Astrocyte (in vitro differentiated cells and primary cell): ENCODE data around the gene OSGEP. TPM values are rescaled to one million over a fixed set of nuclear protein-coding genes. Genes with fewer than 3 reads are reported as not detected.
"Not testable (repeated sequence)": the region's sequence is repeated elsewhere in the genome, so short reads cannot be mapped to it uniquely, and the experiment has no call there.

ENCODE experiments used
- DNase-seq: peaks from one replicate; pipeline ENCODE4 v3.0.0-alpha.2; 2010; ENCODE audit warnings: low read depth
- FAIRE-seq: peaks from 2 replicates; lab custom pipeline; 2011; peaks lifted over from hg19 to GRCh38; lab: Jason Lieb, UNC
- H2AFZ ChIP-seq: 2 replicates; pipeline ENCODE4 v1.6.0; 2012; ENCODE audit warnings: low read depth, low read length, inconsistent platforms
- H3K27ac ChIP-seq: 2 replicates; pipeline ENCODE4 v1.5.1; 2011; ENCODE audit warnings: low read depth, low read length, inconsistent platforms
- H3K27me3 ChIP-seq: 2 replicates; pipeline ENCODE4 v1.6.0; 2011; ENCODE audit warnings: low read length, inconsistent platforms; ENCODE audit not compliant: insufficient read depth
- H3K36me3 ChIP-seq: 2 replicates; pipeline ENCODE4 v1.5.1; 2011; ENCODE audit warnings: low read length, inconsistent platforms; ENCODE audit not compliant: insufficient read depth
- H3K4me1 ChIP-seq: 2 replicates; pipeline ENCODE4 v1.5.1; 2011; ENCODE audit warnings: low read length, inconsistent platforms; ENCODE audit not compliant: insufficient read depth
- H3K4me2 ChIP-seq: 2 replicates; pipeline ENCODE4 v1.6.0; 2012; ENCODE audit warnings: low read length, inconsistent platforms
- H3K4me3 ChIP-seq: 2 replicates; pipeline ENCODE4 v1.5.1; 2011; ENCODE audit warnings: low read depth, mild to moderate bottlenecking, low read length, inconsistent platforms; ENCODE audit not compliant: insufficient read depth
- H3K79me2 ChIP-seq: 2 replicates; pipeline ENCODE4 v1.6.0; 2012; ENCODE audit warnings: mild to moderate bottlenecking, low read length, inconsistent platforms; ENCODE audit not compliant: insufficient read depth
- H3K9ac ChIP-seq: 2 replicates; pipeline ENCODE4 v1.6.0; 2012; ENCODE audit warnings: mild to moderate bottlenecking, low read length, inconsistent platforms
- H3K9me3 ChIP-seq: 2 replicates; pipeline ENCODE4 v1.5.1; 2012; ENCODE audit warnings: low read depth, mild to moderate bottlenecking, low read length, inconsistent platforms; ENCODE audit not compliant: insufficient read depth
- H4K20me1 ChIP-seq: 2 replicates; pipeline ENCODE4 v1.6.0; 2012; ENCODE audit warnings: low read length, inconsistent platforms; ENCODE audit not compliant: insufficient read depth
- H3K27ac Mint-ChIP-seq: one replicate; pipeline ENCODE4 v1.8.0; 2021; ENCODE audit warnings: mild to moderate bottlenecking, mixed read lengths; ENCODE audit not compliant: unreplicated experiment
- H3K27me3 Mint-ChIP-seq: one replicate; pipeline ENCODE4 v1.8.0; 2021; ENCODE audit warnings: low read depth, mixed read lengths; ENCODE audit not compliant: unreplicated experiment
- H3K36me3 Mint-ChIP-seq: one replicate; pipeline ENCODE4 v1.8.0; 2021; ENCODE audit warnings: low read depth, mixed read lengths; ENCODE audit not compliant: unreplicated experiment
- H3K4me1 Mint-ChIP-seq: one replicate; pipeline ENCODE4 v1.8.0; 2021; ENCODE audit warnings: low read depth, mixed read lengths; ENCODE audit not compliant: unreplicated experiment
- H3K4me3 Mint-ChIP-seq: one replicate; pipeline ENCODE4 v1.8.0; 2021; ENCODE audit warnings: mild to moderate bottlenecking, moderate library complexity, mixed read lengths; ENCODE audit not compliant: unreplicated experiment
- H3K9me3 Mint-ChIP-seq: one replicate; pipeline ENCODE4 v1.8.0; 2021; ENCODE audit warnings: mild to moderate bottlenecking, mixed read lengths; ENCODE audit not compliant: unreplicated experiment
- EZH2 ChIP-seq: IDR thresholded peaks from 2 replicates; pipeline ENCODE4 v1.6.1; 2012; ENCODE audit warnings: mild to moderate bottlenecking, low read length, inconsistent platforms; ENCODE audit not compliant: insufficient read depth
- total RNA-seq: library from RNA; stranded (reverse); gene quantifications from 2 replicates; pipeline ENCODE4 v1.2.1, GENCODE V29; 2021
- TF ChIP-seq, protein P1 (sequence below): IDR thresholded peaks from 2 replicates; pipeline ENCODE4 v1.5.1; 2011; ENCODE audit warnings: low read depth, mild to moderate bottlenecking, inconsistent platforms, low read length, moderate library complexity; ENCODE audit not compliant: insufficient read depth

OSGEP gene
- total RNA-seq, 1 donor from 2014 or later: 23.0 TPM

- Mint-ChIP-seq H3K27ac (peak overlapping the region; percentile 42), H3K4me3 (no peak overlapping the region), H3K9me3 (peaks cover 1% of the 10 kb centered on the region), H3K27me3 (no peaks in the 10 kb centered on the region), H3K4me1 (peaks cover 19% of the 10 kb centered on the region), H3K36me3 (peaks cover 6% of the 10 kb centered on the region)
- Histone ChIP-seq H4K20me1 (peaks cover 31% of the 10 kb centered on the region), H3K4me2 (peak overlapping the region; percentile 88), H3K27me3 (no peaks in the 10 kb centered on the region), H3K27ac (no peak overlapping the region), H3K4me1 (peaks cover 15% of the 10 kb centered on the region), H3K36me3 (peaks cover 23% of the 10 kb centered on the region), H3K4me3 (no peak overlapping the region), H2AFZ (no peak overlapping the region), H3K79me2 (peaks cover 71% of the 10 kb centered on the region), H3K9me3 (no peaks in the 10 kb centered on the region), H3K9ac (peak overlapping the region; percentile 87)
- TF ChIP-seq, protein P1, sequence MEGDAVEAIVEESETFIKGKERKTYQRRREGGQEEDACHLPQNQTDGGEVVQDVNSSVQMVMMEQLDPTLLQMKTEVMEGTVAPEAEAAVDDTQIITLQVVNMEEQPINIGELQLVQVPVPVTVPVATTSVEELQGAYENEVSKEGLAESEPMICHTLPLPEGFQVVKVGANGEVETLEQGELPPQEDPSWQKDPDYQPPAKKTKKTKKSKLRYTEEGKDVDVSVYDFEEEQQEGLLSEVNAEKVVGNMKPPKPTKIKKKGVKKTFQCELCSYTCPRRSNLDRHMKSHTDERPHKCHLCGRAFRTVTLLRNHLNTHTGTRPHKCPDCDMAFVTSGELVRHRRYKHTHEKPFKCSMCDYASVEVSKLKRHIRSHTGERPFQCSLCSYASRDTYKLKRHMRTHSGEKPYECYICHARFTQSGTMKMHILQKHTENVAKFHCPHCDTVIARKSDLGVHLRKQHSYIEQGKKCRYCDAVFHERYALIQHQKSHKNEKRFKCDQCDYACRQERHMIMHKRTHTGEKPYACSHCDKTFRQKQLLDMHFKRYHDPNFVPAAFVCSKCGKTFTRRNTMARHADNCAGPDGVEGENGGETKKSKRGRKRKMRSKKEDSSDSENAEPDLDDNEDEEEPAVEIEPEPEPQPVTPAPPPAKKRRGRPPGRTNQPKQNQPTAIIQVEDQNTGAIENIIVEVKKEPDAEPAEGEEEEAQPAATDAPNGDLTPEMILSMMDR: no peak
- TF ChIP-seq EZH2: no peak
- no peak for FAIRE-seq
- no peak for DNase-seq
These were observed 2.4 kb upstream of the OSGEP start for GRCh38 chr14:20456971-20457370.

- no peak for FAIRE-seq
- H3K36me3 ChIP-seq: peaks cover 28% of the 10 kb centered on the region
These were observed 1.0 kb upstream of the OSGEP start for GRCh38 chr14:20455355-20456300.

GRCh38 chr14:20452831-20453230 is 1.8 kb downstream of the OSGEP start:
- not testable (repeated sequence) for H2AFZ ChIP-seq, H3K27ac ChIP-seq
- peak overlapping the region; percentile 75 for H3K4me3 Mint-ChIP-seq

More at GRCh38 chr14:20455355-20456300, 1.0 kb upstream of the OSGEP start:
- H3K36me3 Mint-ChIP-seq: peaks cover 6% of the 10 kb centered on the region
- H3K4me1 Mint-ChIP-seq: peaks cover 18% of the 10 kb centered on the region
- H3K4me2 ChIP-seq: peak overlapping the region; percentile 88
- H3K79me2 ChIP-seq: peaks cover 65% of the 10 kb centered on the region
- peaks cover 14% of the 10 kb centered on the region for H3K4me1 ChIP-seq
- no peak overlapping the region for H3K27ac Mint-ChIP-seq
- peak overlapping the region; percentile 73 for H2AFZ ChIP-seq
- H3K9me3 ChIP-seq: no peaks in the 10 kb centered on the region
- no peaks in the 10 kb centered on the region for H3K27me3 ChIP-seq
- peak overlapping the region; percentile 87 for H3K9ac ChIP-seq
- H3K4me3 ChIP-seq: peak overlapping the region; percentile 97
- peaks cover 1% of the 10 kb centered on the region for H3K9me3 Mint-ChIP-seq
- peak; percentile 87 for DNase-seq
- H3K27me3 Mint-ChIP-seq: no peaks in the 10 kb centered on the region
- H4K20me1 ChIP-seq: peaks cover 29% of the 10 kb centered on the region
- peak overlapping the region; percentile 96 for H3K27ac ChIP-seq
- H3K4me3 Mint-ChIP-seq: no peak overlapping the region
- TF ChIP-seq EZH2: no peak
- TF ChIP-seq, protein P1: no peak

More at GRCh38 chr14:20452831-20453230, 1.8 kb downstream of the OSGEP start:
- Histone ChIP-seq H4K20me1 (peaks cover 16% of the 10 kb centered on the region), H3K79me2 (peaks cover 44% of the 10 kb centered on the region), H3K36me3 (peaks cover 35% of the 10 kb centered on the region)
- H3K4me2 ChIP-seq, H3K4me1 Mint-ChIP-seq, H3K9me3 Mint-ChIP-seq, H3K27ac Mint-ChIP-seq, H3K4me1 ChIP-seq, FAIRE-seq, H3K27me3 Mint-ChIP-seq, H3K9ac ChIP-seq, H3K27me3 ChIP-seq, DNase-seq, H3K4me3 ChIP-seq, H3K9me3 ChIP-seq: not testable (repeated sequence)
- peaks cover 13% of the 10 kb centered on the region for H3K36me3 Mint-ChIP-seq
